PC-9 (cell line): ENCODE data around the gene GPD2. TPM values are rescaled to one million over a fixed set of nuclear protein-coding genes. Genes with fewer than 3 reads are reported as not detected.
A peak's percentile ranks its signal among the peaks of the same experiment; 100 is the strongest.

Experiments used
- BruUV-seq: library from RNA; stranded (reverse); fragments of 400-500 nt; replicated peaks from 2 replicates; lab custom pipeline; 2021; lab: Mats Ljungman, UMichigan
- CTCF ChIA-PET: fragments of 300-600 bp; sonication (Branson Sonifier 250); formaldehyde crosslinking; loops from one replicate; lab custom pipeline; 2022; ENCODE audit warnings: antibody characterized with exemption; lab: Charles Lee
- POLR2A ChIA-PET: fragments of 300-600 bp; sonication (Branson Sonifier 250); formaldehyde crosslinking; loops from one replicate; lab custom pipeline; 2022; ENCODE audit warnings: antibody characterized with exemption; ENCODE audit not compliant: unreplicated experiment; lab: Charles Lee
- DNase-seq, 2 experiments: peaks; one replicate each; pipeline versions ENCODE4 v3.0.0 to v3.0.0-alpha.2; 2015 to 2022; ENCODE audit warnings: mixed read lengths in 1 of 2
- H2AFZ ChIP-seq: fragments of 200-600 bp; sonication (generic); 2 replicates; pipeline ENCODE4 v1.8.1; 2017; ENCODE audit warnings: antibody characterized with exemption
- H3F3A ChIP-seq: fragments of 200-600 bp; sonication (generic); 2 replicates; pipeline ENCODE4 v1.8.1; 2017; ENCODE audit warnings: antibody characterized with exemption, mild to moderate bottlenecking, low read depth; ENCODE audit not compliant: insufficient read depth
- H3K27ac ChIP-seq: fragments of 200-600 bp; sonication (generic); 2 replicates; pipeline ENCODE4 v1.6.1; 2016; ENCODE audit warnings: mixed run types
- H3K27me3 ChIP-seq: fragments of 200-600 bp; sonication (generic); 2 replicates; pipeline ENCODE4 v1.6.1; 2016; ENCODE audit warnings: low read depth, mixed run types; ENCODE audit not compliant: insufficient read depth
- H3K36me3 ChIP-seq: fragments of 200-600 bp; sonication (generic); 2 replicates; pipeline ENCODE4 v1.6.1; 2016; ENCODE audit warnings: low read depth, mixed run types
- H3K4me1 ChIP-seq: fragments of 200-600 bp; sonication (generic); replicated peaks from 2 replicates; pipeline ENCODE4 v1.6.1; 2016; ENCODE audit warnings: mixed run types; ENCODE audit not compliant: insufficient read depth
- H3K4me2 ChIP-seq: fragments of 200-600 bp; sonication (generic); 2 replicates; pipeline ENCODE4 v1.6.1; 2017; ENCODE audit warnings: mixed run types
- H3K4me3 ChIP-seq: fragments of 200-600 bp; sonication (generic); 2 replicates; pipeline ENCODE4 v1.6.1; 2016; ENCODE audit warnings: mixed run types
- H3K79me2 ChIP-seq: fragments of 200-600 bp; sonication (generic); 2 replicates; pipeline ENCODE4 v1.6.1; 2017; ENCODE audit warnings: low read depth, mixed run types
- H3K9me2 ChIP-seq: fragments of 200-600 bp; sonication (generic); 2 replicates; pipeline ENCODE4 v1.8.1; 2017; ENCODE audit warnings: mild to moderate bottlenecking; ENCODE audit not compliant: insufficient read depth
- H3K9me3 ChIP-seq: fragments of 200-600 bp; sonication (generic); 2 replicates; pipeline ENCODE4 v1.8.1; 2016; ENCODE audit warnings: low read depth; ENCODE audit not compliant: insufficient read depth
- H4K20me1 ChIP-seq: fragments of 200-600 bp; sonication (generic); 2 replicates; pipeline ENCODE4 v1.8.1; 2017; ENCODE audit not compliant: insufficient read depth
- CTCF ChIP-seq: fragments of 200-600 bp; sonication (generic); conservative IDR thresholded peaks from 2 replicates; pipeline ENCODE4 v1.6.1; 2017; ENCODE audit warnings: mixed run types, antibody characterized with exemption, mild to moderate bottlenecking, moderate library complexity
- EZH2 ChIP-seq: fragments of 200-600 bp; sonication (generic); IDR thresholded peaks from 2 replicates; pipeline ENCODE4 v1.8.0; 2017; ENCODE audit warnings: antibody characterized with exemption, low read depth
- intact Hi-C: fragments of 100-400 bp; cut with micrococcal nuclease; formaldehyde crosslinking; loops from one replicate; pipeline ENCODE4 v1.10.0; 2022; ENCODE audit not compliant: unreplicated experiment
- total RNA-seq: library from RNA; stranded (reverse); gene quantifications from 2 replicates; pipeline ENCODE4 v1.2.3, GENCODE V29; 2021

Gene GPD2
- total RNA-seq, 1 experiment from 2014 or later = 47.1 TPM

- H3K4me2 ChIP-seq = peak overlapping the region; percentile 93
- peak overlapping the region; percentile 95; the same call in 1 of the 2 replicates for H3K27ac ChIP-seq
- H3K36me3 ChIP-seq = no peaks in the 10 kb centered on the region
- H3K4me1 ChIP-seq = peaks cover 45% of the 10 kb centered on the region
- H3F3A ChIP-seq = peaks cover 17% of the 10 kb centered on the region; the same call in 1 of the 2 replicates
- POLR2A ChIA-PET = no interaction called here
- no peaks in the 10 kb centered on the region for H3K27me3 ChIP-seq
- no peak overlapping the region for H2AFZ ChIP-seq
- no peak for TF ChIP-seq EZH2
- no peak for TF ChIP-seq CTCF
- H3K79me2 ChIP-seq = peaks cover 38% of the 10 kb centered on the region
- BruUV-seq = no TSS peak
- H3K4me3 ChIP-seq = peak overlapping the region; percentile 65; the same call in 1 of the 2 replicates
- no peaks in the 10 kb centered on the region for H4K20me1 ChIP-seq
- DNase-seq = no peak
- intact Hi-C loops = loop anchor here (2.0 kb wide), 3 partner anchors 29 to 455 kb away; no protein-coding TSS in a partner anchor
- CTCF ChIA-PET = interaction anchor here (0.5 kb wide), 1 partner anchor 37 kb away, joined by 3 read pairs; no protein-coding TSS in a partner anchor
- no peaks in the 10 kb centered on the region for H3K9me2 ChIP-seq
- H3K9me3 ChIP-seq = no peaks in the 10 kb centered on the region
Measured at GRCh38 chr2:156437272-156437930, 1.2 kb downstream of the GPD2 start.

- no peak overlapping the region for H3K27ac ChIP-seq
Measured at GRCh38 chr2:156437931-156438410, 1.8 kb downstream of the GPD2 start.

GRCh38 chr2:156443089-156443488 lies 6.9 kb downstream of the GPD2 start:
- H3K79me2 ChIP-seq = peaks cover 40% of the 10 kb centered on the region
- intact Hi-C loops = no loop called here
- no peaks in the 10 kb centered on the region for H3K27me3 ChIP-seq
- no peak overlapping the region for H3K4me2 ChIP-seq
- CTCF ChIA-PET = no interaction called here
- POLR2A ChIA-PET = no interaction called here
- H3K9me3 ChIP-seq = no peaks in the 10 kb centered on the region
- H2AFZ ChIP-seq = no peak overlapping the region
- H3F3A ChIP-seq = no peaks in the 10 kb centered on the region
- no peak overlapping the region for H3K27ac ChIP-seq
- no TSS peak for BruUV-seq
- H3K9me2 ChIP-seq = no peaks in the 10 kb centered on the region
- TF ChIP-seq CTCF = no peak
- no peak for TF ChIP-seq EZH2
- no peaks in the 10 kb centered on the region for H3K36me3 ChIP-seq
- no peaks in the 10 kb centered on the region for H4K20me1 ChIP-seq
- DNase-seq = no peak
- no peak overlapping the region for H3K4me3 ChIP-seq
- H3K4me1 ChIP-seq = peaks cover 26% of the 10 kb centered on the region

More at GRCh38 chr2:156437931-156438410, 1.8 kb downstream of the GPD2 start:
- ChIA-PET CTCF (interaction anchor here (0.5 to 0.6 kb wide), 2 partner anchors 24 to 38 kb away, joined by 3 to 6 read pairs; no protein-coding TSS in a partner anchor), POLR2A (interaction anchor here (0.5 kb wide), 1 partner anchor 46 kb away, joined by 6 read pairs; no protein-coding TSS in a partner anchor)
- Histone ChIP-seq H3K4me1 (peaks cover 45% of the 10 kb centered on the region), H3K4me3 (no peak overlapping the region), H3F3A (peaks cover 17% of the 10 kb centered on the region; the same call in 1 of the 2 replicates), H3K4me2 (peak overlapping the region; percentile 93), H4K20me1 (no peaks in the 10 kb centered on the region), H3K9me3 (no peaks in the 10 kb centered on the region), H3K27me3 (no peaks in the 10 kb centered on the region), H2AFZ (no peak overlapping the region), H3K36me3 (no peaks in the 10 kb centered on the region), H3K79me2 (peaks cover 38% of the 10 kb centered on the region), H3K9me2 (no peaks in the 10 kb centered on the region)
- no peak for DNase-seq
- intact Hi-C loops = loop anchor here (2.0 kb wide), 3 partner anchors 29 to 455 kb away; no protein-coding TSS in a partner anchor
- TF ChIP-seq CTCF (no peak), EZH2 (no peak)
- no TSS peak for BruUV-seq
